Naive thymus-derived CD8-positive, alpha-beta T cell (primary cell): ENCODE data around the gene MACROD2. TPM values are rescaled to one million over a fixed set of nuclear protein-coding genes. Genes with fewer than 3 reads are reported as not detected.
"Not testable (repeated sequence)": the region's sequence is repeated elsewhere in the genome, so short reads cannot be mapped to it uniquely, and the experiment has no call there.

Source experiments
- ATAC-seq, 2 donors: fragments of 150-1000 bp; cut with Tn5 transposase in 1 of 2; sonication (Bioruptor Pico), chemical (Tn5 transposase) in 1 of 2; 1 replicate in 1 of 2; 2 replicates in 1 of 2; pipeline ENCODE4 v1.10.0; 2021; ENCODE audit warnings: mild to moderate bottlenecking in 2 of 2, moderate library complexity in 2 of 2
- POLR2A ChIA-PET: fragments of 350-600 bp; sonication (Branson Sonifier 250); formaldehyde crosslinking; loops from one replicate; lab custom pipeline; 2021; ENCODE audit warnings: antibody characterized with exemption; lab: Charles Lee
- DNase-seq, 10 donors: peaks; one replicate each; pipeline versions ENCODE4 v3.0.0 to v3.0.0-alpha.2; 2020 to 2022
- H3K27ac Mint-ChIP-seq, 10 donors: one replicate each; pipeline ENCODE4 v1.8.0; 2020 to 2022; ENCODE audit warnings: mild to moderate bottlenecking in 10 of 10, mixed read lengths in 10 of 10, moderate library complexity in 4 of 10, inconsistent platforms in 1 of 10
- H3K27me3 Mint-ChIP-seq, 5 donors: one replicate each; pipeline ENCODE4 v1.8.0; 2021 to 2022; ENCODE audit warnings: mixed read lengths in 5 of 5
- H3K36me3 Mint-ChIP-seq, 3 donors: one replicate each; pipeline ENCODE4 v1.8.0; 2020 to 2022; ENCODE audit warnings: mixed read lengths in 3 of 3, mild to moderate bottlenecking in 2 of 3, inconsistent platforms in 1 of 3
- H3K4me1 Mint-ChIP-seq, 4 donors: one replicate each; pipeline ENCODE4 v1.8.0; 2021 to 2022; ENCODE audit warnings: mixed read lengths in 4 of 4
- H3K4me3 Mint-ChIP-seq, 10 donors: one replicate each; pipeline ENCODE4 v1.8.0; 2020 to 2022; ENCODE audit warnings: mild to moderate bottlenecking in 10 of 10, mixed read lengths in 10 of 10, moderate library complexity in 6 of 10, inconsistent platforms in 1 of 10
- H3K9me3 Mint-ChIP-seq, 9 donors: one replicate each; pipeline ENCODE4 v1.8.0; 2020 to 2022; ENCODE audit warnings: mixed read lengths in 9 of 9, mild to moderate bottlenecking in 3 of 9, inconsistent platforms in 1 of 9, moderate library complexity in 1 of 9
- polyA plus RNA-seq, 3 donors: library from polyadenylated mRNA; unstranded; fragments of 300-500 nt; fragmentation: Illumina TruSeq; gene quantifications; one replicate each; pipeline ENCODE4 v1.2.3, GENCODE V29; 2021
- total RNA-seq, 8 experiments: library from RNA in 2 of 8; stranded (reverse) in 2 of 8; gene quantifications; one replicate each; pipeline ENCODE4 v1.2.3 and lab custom pipeline; 2021 to 2026

The MACROD2 gene
- total and polyA plus RNA-seq, 5 experiments from 2014 or later, result 0.18 to 1.1 (median 0.60) TPM; not detected in 2

- peak overlapping the region in 1 of 10 donors; percentile 34 for H3K4me3 Mint-ChIP-seq
Observed at GRCh38 chr20:15985494-15986368, 1990.4 kb downstream of the MACROD2 start.

GRCh38 chr20:15986690-15987089 is 1991.4 kb downstream of the MACROD2 start:
- Mint-ChIP-seq H3K4me3 (peak overlapping the region in 1 of 10 donors; percentile 40), H3K4me1 (peaks cover 0 to 11% (median 0%) of the 10 kb centered on the region in 4 donors), H3K27me3 (no peaks in the 10 kb centered on the region), H3K9me3 (peaks cover 0 to 4% (median 0%) of the 10 kb centered on the region in 9 donors), H3K36me3 (no peaks in the 10 kb centered on the region), H3K27ac (peak overlapping the region in 1 of 10 donors; percentile 42)
- POLR2A ChIA-PET, result no interaction called here
- ATAC-seq, result no peak
- DNase-seq, result no peak

More at GRCh38 chr20:15985494-15986368, 1990.4 kb downstream of the MACROD2 start:
- H3K9me3 Mint-ChIP-seq, DNase-seq, H3K36me3 Mint-ChIP-seq, POLR2A ChIA-PET, ATAC-seq, H3K27me3 Mint-ChIP-seq: not testable (repeated sequence)
- Mint-ChIP-seq H3K4me1 (peaks cover 0 to 11% (median 0%) of the 10 kb centered on the region in 4 donors), H3K27ac (peak overlapping the region in 2 of 10 donors; percentile 42 to 77)

- POLR2A ChIA-PET, result no interaction called here
- no peaks in the 10 kb centered on the region for H3K36me3 Mint-ChIP-seq
- H3K4me3 Mint-ChIP-seq, result no peak overlapping the region
- H3K27ac Mint-ChIP-seq, result no peak overlapping the region
- no peaks in the 10 kb centered on the region for H3K27me3 Mint-ChIP-seq
- ATAC-seq (no peak), DNase-seq (no peak)
- H3K9me3 Mint-ChIP-seq, result peaks cover 0 to 12% (median 5%) of the 10 kb centered on the region in 9 donors
- peaks cover 0 to 7% (median 0%) of the 10 kb centered on the region in 4 donors for H3K4me1 Mint-ChIP-seq
Observed at GRCh38 chr20:15991279-15991678, 1996.0 kb downstream of the MACROD2 start.

GRCh38 chr20:15992564-15992963 is 1997.2 kb downstream of the MACROD2 start:
- Mint-ChIP-seq H3K27ac (no peak overlapping the region), H3K4me3 (no peak overlapping the region), H3K4me1 (no peaks in the 10 kb centered on the region), H3K9me3 (peaks cover 5 to 25% (median 9%) of the 10 kb centered on the region in 9 donors), H3K36me3 (no peaks in the 10 kb centered on the region), H3K27me3 (no peaks in the 10 kb centered on the region)
- POLR2A ChIA-PET, result no interaction called here
- DNase-seq (no peak), ATAC-seq (no peak)

- POLR2A ChIA-PET, result no interaction called here
- no peak for ATAC-seq
- H3K27me3 Mint-ChIP-seq, result peaks cover 0 to 3% (median 0%) of the 10 kb centered on the region in 5 donors
- H3K4me3 Mint-ChIP-seq, result no peak overlapping the region
- peaks cover 0 to 6% (median 0%) of the 10 kb centered on the region in 3 donors for H3K36me3 Mint-ChIP-seq
- DNase-seq, result no peak
- peaks cover 0 to 2% (median 0%) of the 10 kb centered on the region in 4 donors for H3K4me1 Mint-ChIP-seq
- peaks cover 12 to 48% (median 27%) of the 10 kb centered on the region in 9 donors for H3K9me3 Mint-ChIP-seq
- no peak overlapping the region for H3K27ac Mint-ChIP-seq
Observed at GRCh38 chr20:16000112-16000511, 2004.8 kb downstream of the MACROD2 start.

- DNase-seq, result no peak
- no peak overlapping the region for H3K27ac Mint-ChIP-seq
- POLR2A ChIA-PET, result no interaction called here
- peaks cover 12 to 42% (median 23%) of the 10 kb centered on the region in 9 donors for H3K9me3 Mint-ChIP-seq
- peaks cover 0 to 2% (median 0%) of the 10 kb centered on the region in 4 donors for H3K4me1 Mint-ChIP-seq
- no peak overlapping the region for H3K4me3 Mint-ChIP-seq
- no peak for ATAC-seq
- peaks cover 0 to 6% (median 0%) of the 10 kb centered on the region in 3 donors for H3K36me3 Mint-ChIP-seq
- H3K27me3 Mint-ChIP-seq, result peaks cover 0 to 3% (median 0%) of the 10 kb centered on the region in 5 donors
Observed at GRCh38 chr20:16001286-16001685, 2006.0 kb downstream of the MACROD2 start.

- Mint-ChIP-seq H3K9me3 (peaks cover 0 to 22% (median 15%) of the 10 kb centered on the region in 9 donors), H3K27me3 (peaks cover 0 to 3% (median 0%) of the 10 kb centered on the region in 5 donors), H3K4me1 (peaks cover 0 to 2% (median 0%) of the 10 kb centered on the region in 4 donors), H3K36me3 (peaks cover 0 to 1% (median 0%) of the 10 kb centered on the region in 3 donors), H3K4me3 (no peak overlapping the region), H3K27ac (no peak overlapping the region)
- DNase-seq, result no peak
- POLR2A ChIA-PET, result no interaction called here
- ATAC-seq, result no peak
Observed at GRCh38 chr20:16003310-16003709, 2008.0 kb downstream of the MACROD2 start.

GRCh38 chr20:16004108-16004854 is 2009.0 kb downstream of the MACROD2 start:
- POLR2A ChIA-PET, result no interaction called here
- H3K9me3 Mint-ChIP-seq, result peaks cover 0 to 20% (median 8%) of the 10 kb centered on the region in 9 donors

GRCh38 chr20:16005021-16005914 is 2010.0 kb downstream of the MACROD2 start:
- Mint-ChIP-seq H3K4me3 (no peak overlapping the region), H3K36me3 (no peaks in the 10 kb centered on the region), H3K9me3 (peaks cover 0 to 12% (median 3%) of the 10 kb centered on the region in 9 donors), H3K27me3 (peaks cover 0 to 3% (median 0%) of the 10 kb centered on the region in 5 donors), H3K4me1 (peaks cover 0 to 2% (median 0%) of the 10 kb centered on the region in 4 donors), H3K27ac (no peak overlapping the region)
- no peak for DNase-seq
- no peak for ATAC-seq
- POLR2A ChIA-PET, result no interaction called here

More at GRCh38 chr20:16004108-16004854, 2009.0 kb downstream of the MACROD2 start:
- Mint-ChIP-seq H3K4me1 (peaks cover 0 to 2% (median 0%) of the 10 kb centered on the region in 4 donors), H3K4me3 (no peak overlapping the region), H3K27ac (no peak overlapping the region), H3K27me3 (peaks cover 0 to 3% (median 0%) of the 10 kb centered on the region in 5 donors), H3K36me3 (no peaks in the 10 kb centered on the region)
- no peak for DNase-seq
- ATAC-seq, result no peak

GRCh38 chr20:16005915-16006493 is 2010.7 kb downstream of the MACROD2 start:
- no peak for ATAC-seq
- Mint-ChIP-seq H3K36me3 (no peaks in the 10 kb centered on the region), H3K27me3 (peaks cover 0 to 3% (median 0%) of the 10 kb centered on the region in 5 donors), H3K4me3 (no peak overlapping the region), H3K27ac (no peak overlapping the region), H3K9me3 (peaks cover 0 to 8% (median 2%) of the 10 kb centered on the region in 9 donors), H3K4me1 (peaks cover 0 to 2% (median 0%) of the 10 kb centered on the region in 4 donors)
- no peak for DNase-seq
- POLR2A ChIA-PET, result no interaction called here

GRCh38 chr20:16007164-16007563 is 2011.8 kb downstream of the MACROD2 start:
- no peak overlapping the region for H3K27ac Mint-ChIP-seq
- POLR2A ChIA-PET, result no interaction called here

More at GRCh38 chr20:16007164-16007563, 2011.8 kb downstream of the MACROD2 start:
- Mint-ChIP-seq H3K4me1 (peaks cover 0 to 2% (median 0%) of the 10 kb centered on the region in 4 donors), H3K9me3 (peaks cover 0 to 13% (median 3%) of the 10 kb centered on the region in 9 donors), H3K4me3 (no peak overlapping the region), H3K27me3 (peaks cover 0 to 8% (median 0%) of the 10 kb centered on the region in 5 donors), H3K36me3 (no peaks in the 10 kb centered on the region)
- no peak for DNase-seq
- ATAC-seq, result no peak
